Body of pancreas (tissue), 4 donors: Measurements from ENCODE around the gene BCO1. TPM values are rescaled to one million over a fixed set of nuclear protein-coding genes. Genes with fewer than 3 reads are reported as not detected.
"Not testable (repeated sequence)": the region's sequence is repeated elsewhere in the genome, so short reads cannot be mapped to it uniquely, and the experiment has no call there.

ENCODE experiments used
- ATAC-seq: fragments of 150-250 bp; one replicate; pipeline ENCODE4 v1.9.1; 2016
- DNase-seq, 4 donors: peaks; one replicate each; pipeline ENCODE4 v3.0.0-alpha.2; 2019
- H3K27ac ChIP-seq, 4 donors: fragments of 200-600 bp; sonication (generic); 1 replicate in 3 of 4; 2 replicates in 1 of 4; pipeline versions ENCODE4 v1.5.1 to v1.6.1; 2016 to 2019; ENCODE audit warnings: mild to moderate bottlenecking in 1 of 4, mixed read lengths in 1 of 4, moderate library complexity in 1 of 4
- H3K27me3 ChIP-seq, 2 donors: fragments of 200-600 bp; sonication (generic); one replicate each; pipeline ENCODE4 v1.6.0; 2016; ENCODE audit warnings: mild to moderate bottlenecking in 1 of 2
- H3K36me3 ChIP-seq, 2 donors: fragments of 200-600 bp; sonication (generic); replicated peaks in 1 of 2; 2 replicates each; pipeline ENCODE4 v1.5.1; 2016; ENCODE audit warnings: low read depth in 2 of 2; ENCODE audit not compliant: insufficient read depth in 1 of 2
- H3K4me1 ChIP-seq: fragments of 200-600 bp; sonication (generic); one replicate; pipeline ENCODE4 v1.6.0; 2016
- H3K4me3 ChIP-seq, 2 donors: fragments of 200-600 bp; sonication (generic); 1 replicate in 1 of 2; 2 replicates in 1 of 2; pipeline ENCODE4 v1.5.1; 2016 to 2019
- H3K9me3 ChIP-seq, 3 donors: fragments of 200-600 bp; sonication (generic); 1 replicate in 2 of 3; 2 replicates in 1 of 3; pipeline ENCODE4 v1.5.1; 2016
- CTCF ChIP-seq, 7 experiments: fragments of 450-650 bp in 4 of 7; fragments of 200-600 bp in 3 of 7; sonication (generic) in 3 of 7; IDR thresholded peaks; one replicate each; pipeline ENCODE4 v1.5.1; 2016 to 2019; ENCODE audit warnings: antibody characterized with exemption in 7 of 7
- POLR2A ChIP-seq, 3 donors: fragments of 450-650 bp; IDR thresholded peaks; one replicate each; pipeline ENCODE4 v1.6.1; 2016; ENCODE audit warnings: antibody characterized with exemption in 3 of 3, mild to moderate bottlenecking in 2 of 3
- WGBS, 2 donors: methylation state at CpG; one replicate each; pipeline ENCODE4 v1.1.5; 2017; 5-methylcytosine and 5-hydroxymethylcytosine counted together
- intact Hi-C: fragments of 100-400 bp; cut with DNase I; formaldehyde crosslinking; loops from one replicate; pipeline ENCODE4 v1.15.1; 2023
- total RNA-seq, 2 donors: library from RNA; depleted of rRNA; stranded (reverse); fragments of >200 nt; gene quantifications; one replicate each; pipeline ENCODE4 v1.1.0, GENCODE V29; 2016

Gene BCO1
- total RNA-seq, 2 donors from 2014 or later, result not detected

- TF ChIP-seq POLR2A (IDR thresholded peaks at IDR 0.05) (no peak), CTCF (IDR thresholded peaks at IDR 0.05) (no peak)
- intact Hi-C loops, result no loop called here
- no peak overlapping the region for H3K27ac ChIP-seq
- H3K4me1 ChIP-seq, result no peaks in the 10 kb centered on the region
- H3K36me3 ChIP-seq, result no peaks in the 10 kb centered on the region
- H3K4me3 ChIP-seq, result no peak overlapping the region
- no peak for ATAC-seq
- no peak for DNase-seq
- WGBS, 2 donors, result 24 to 46% methylated on average over 9 of the region's 9 CpGs
- H3K9me3 ChIP-seq, result no peaks in the 10 kb centered on the region
- no peaks in the 10 kb centered on the region for H3K27me3 ChIP-seq
Measured at GRCh38 chr16:81220349-81220748, 18.1 kb upstream of the BCO1 start.

GRCh38 chr16:81221731-81222130 lies 16.8 kb upstream of the BCO1 start:
- Histone ChIP-seq H3K27me3 (no peaks in the 10 kb centered on the region), H3K4me1 (no peaks in the 10 kb centered on the region), H3K4me3 (no peak overlapping the region), H3K27ac (no peak overlapping the region), H3K9me3 (no peaks in the 10 kb centered on the region), H3K36me3 (no peaks in the 10 kb centered on the region)
- no peak for DNase-seq
- TF ChIP-seq POLR2A (IDR thresholded peaks at IDR 0.05) (no peak), CTCF (IDR thresholded peaks at IDR 0.05) (no peak)
- 77 to 81% methylated on average over 6 of the region's 6 CpGs for WGBS, 2 donors
- no peak for ATAC-seq
- intact Hi-C loops, result no loop called here

- no peak overlapping the region for H3K27ac ChIP-seq
- ATAC-seq, result no peak
- intact Hi-C loops, result no loop called here
- no peaks in the 10 kb centered on the region for H3K27me3 ChIP-seq
- no peaks in the 10 kb centered on the region for H3K36me3 ChIP-seq
- no peaks in the 10 kb centered on the region for H3K9me3 ChIP-seq
- TF ChIP-seq CTCF (IDR thresholded peaks at IDR 0.05) (no peak), POLR2A (IDR thresholded peaks at IDR 0.05) (no peak)
- no peak for DNase-seq
- H3K4me1 ChIP-seq, result no peaks in the 10 kb centered on the region
- H3K4me3 ChIP-seq, result no peak overlapping the region
- WGBS, 2 donors, result 39 to 43% methylated on average over 1 of the region's 1 CpG
Measured at GRCh38 chr16:81224824-81225223, 13.7 kb upstream of the BCO1 start.

- H3K4me3 ChIP-seq, DNase-seq, H3K4me1 ChIP-seq, H3K27ac ChIP-seq, H3K36me3 ChIP-seq, H3K27me3 ChIP-seq, H3K9me3 ChIP-seq, intact Hi-C loops, ATAC-seq: not testable (repeated sequence)
- 55 to 72% methylated on average over 5 of the region's 5 CpGs for WGBS, 2 donors
Measured at GRCh38 chr16:81225697-81226096, 12.8 kb upstream of the BCO1 start.

GRCh38 chr16:81227785-81228184 lies 10.7 kb upstream of the BCO1 start:
- intact Hi-C loops, result no loop called here
- DNase-seq, result no peak
- Histone ChIP-seq H3K27ac (no peak overlapping the region), H3K27me3 (no peaks in the 10 kb centered on the region), H3K4me3 (no peak overlapping the region), H3K36me3 (no peaks in the 10 kb centered on the region), H3K4me1 (no peaks in the 10 kb centered on the region), H3K9me3 (no peaks in the 10 kb centered on the region)
- no peak for ATAC-seq
- WGBS, 2 donors, result 44 to 50% methylated on average over 2 of the region's 2 CpGs
- TF ChIP-seq POLR2A (IDR thresholded peaks at IDR 0.05) (no peak), CTCF (IDR thresholded peaks at IDR 0.05) (no peak)
